NK-92 (cell line): ENCODE measurements around the gene NUP62.

Source experiments
- DNase-seq: peaks from one replicate; lab custom pipeline; 2025; ENCODE audit not compliant: unreplicated experiment; lab: John Stamatoyannopoulos, UW

Gene NUP62

DNA sequence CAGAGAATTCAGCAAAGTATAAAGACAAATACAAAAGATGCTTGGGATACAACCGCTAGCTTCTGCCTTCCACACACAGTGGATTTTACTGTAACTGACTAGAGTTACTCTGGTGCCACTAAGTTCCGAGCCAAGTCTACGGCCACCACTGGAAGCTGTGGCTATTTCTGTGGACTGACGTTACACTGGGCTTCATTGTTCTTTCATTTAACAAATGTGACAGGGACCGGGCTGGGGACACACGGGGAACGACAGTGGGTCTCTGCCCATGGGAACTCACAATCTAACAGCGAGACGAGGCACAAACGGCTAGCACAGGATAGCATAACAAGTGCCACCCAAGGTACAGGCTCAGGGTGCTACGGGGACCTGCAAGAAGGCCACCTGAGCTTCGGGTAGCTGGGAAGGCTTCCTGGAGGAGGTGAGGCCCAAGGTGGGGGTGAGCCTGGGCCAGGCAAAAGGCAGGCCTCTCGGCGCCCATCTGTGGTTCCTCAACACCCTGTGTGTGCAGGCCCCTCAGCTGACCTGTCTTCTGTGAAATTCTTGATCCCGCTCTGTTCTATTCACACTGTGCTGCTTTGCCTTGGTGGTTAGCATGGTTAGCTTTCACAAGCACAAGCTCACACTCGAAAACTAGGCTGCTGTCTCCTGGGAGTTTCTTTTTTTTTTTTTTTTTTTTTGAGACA is 22.3 kb downstream of the NUP62 start:
- DNase-seq = no peak

DNA sequence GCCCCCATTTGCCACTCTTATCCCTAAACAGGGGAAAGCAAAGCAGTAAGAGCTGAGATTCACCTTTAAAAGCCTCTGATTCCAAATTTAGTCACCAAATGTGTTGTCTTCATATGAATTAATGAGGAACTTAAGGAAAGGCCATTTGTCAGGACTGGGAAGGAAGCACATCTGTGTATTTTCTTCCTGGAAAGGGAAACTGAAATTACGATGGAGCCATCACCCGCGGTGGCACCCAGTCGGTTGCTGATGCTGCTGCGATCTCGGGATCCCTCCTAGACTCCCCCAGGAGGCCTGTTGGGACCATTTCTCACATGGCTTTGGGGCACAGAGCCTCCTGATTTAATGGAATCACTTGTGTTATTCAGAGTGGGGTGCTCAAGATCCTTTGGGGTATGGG is 25.2 kb downstream of the NUP62 start:
- no peak for DNase-seq

DNA sequence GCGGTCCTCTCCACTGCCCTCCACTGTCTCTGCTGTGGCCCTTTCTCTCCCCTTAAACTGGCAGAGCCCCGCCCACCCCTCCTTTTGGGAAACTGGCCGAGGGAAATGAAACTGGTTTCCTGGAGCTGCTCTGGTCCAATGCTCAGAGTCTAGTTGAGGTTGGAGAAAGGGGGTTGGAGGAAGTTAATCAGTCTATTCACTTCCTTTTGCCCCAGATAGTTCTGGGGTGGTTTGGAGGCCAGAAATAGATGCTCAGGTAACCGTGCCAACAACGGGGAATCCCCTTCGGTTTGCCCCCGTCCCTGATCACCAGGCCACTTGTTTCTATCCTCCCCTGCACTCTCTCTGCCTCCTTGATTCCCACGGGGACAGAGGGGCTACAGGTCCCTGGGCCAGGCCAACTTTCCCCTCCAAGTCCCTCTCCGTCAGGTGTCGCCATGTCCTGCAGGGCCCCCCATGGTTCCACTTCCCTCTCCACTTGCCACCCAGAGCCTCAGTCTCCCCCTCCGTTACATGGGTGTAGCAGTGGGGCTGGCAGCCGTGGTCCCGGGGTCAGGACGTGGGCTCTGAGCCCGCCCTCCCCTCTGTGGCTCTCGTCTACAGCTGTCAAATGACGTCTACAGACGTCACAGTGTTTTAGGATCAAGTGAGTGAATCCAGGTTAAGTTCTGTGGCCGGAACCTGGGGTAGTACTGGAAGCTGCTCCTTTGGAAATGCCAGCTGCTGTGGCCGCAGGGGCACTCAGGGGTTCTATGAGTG is 32.3 kb downstream of the NUP62 start, which contains the start of gene IL4I1:
IL4I1 (minus strand) TSS at position 25 of the 759 bp plus-strand sequence. CDS start 727 bp downstream, outside the sequence.
- DNase-seq = no peak

DNA sequence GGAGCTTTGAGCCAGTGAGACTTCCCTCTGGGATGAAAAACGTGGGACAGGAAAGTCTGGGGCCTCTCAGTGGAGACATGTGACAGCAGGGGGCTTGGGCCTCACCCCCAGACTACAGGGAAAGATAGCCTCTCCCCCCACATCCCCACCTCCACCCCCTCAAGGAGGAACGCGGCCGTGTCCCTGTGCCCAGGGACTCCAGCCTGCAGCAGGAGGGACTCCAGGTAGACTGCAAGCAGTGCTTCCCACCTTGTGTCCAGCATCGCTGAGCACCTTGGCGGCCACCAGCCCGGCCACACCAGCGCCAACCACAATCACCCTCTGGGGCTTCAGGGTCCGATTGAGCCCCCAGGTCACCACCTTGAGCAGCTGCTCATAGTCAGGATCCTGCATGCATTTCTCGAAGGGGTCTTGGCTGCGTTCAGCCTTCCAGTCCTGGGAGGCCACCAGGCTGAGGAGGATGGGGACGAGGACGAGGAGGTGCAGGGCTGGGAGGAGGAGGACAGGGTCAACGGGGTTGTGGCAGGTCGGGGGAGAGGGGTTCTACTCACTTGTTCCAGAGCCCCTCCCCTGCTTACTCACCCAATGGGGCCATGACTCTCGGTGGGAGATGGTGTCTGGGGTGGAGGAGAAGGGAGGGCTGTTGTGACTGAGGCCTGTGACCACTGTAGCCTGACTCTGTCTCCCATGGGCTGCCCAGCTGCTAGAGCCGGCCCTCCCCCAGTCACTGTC is 33.6 kb downstream of the NUP62 start:
- no peak for DNase-seq

DNA sequence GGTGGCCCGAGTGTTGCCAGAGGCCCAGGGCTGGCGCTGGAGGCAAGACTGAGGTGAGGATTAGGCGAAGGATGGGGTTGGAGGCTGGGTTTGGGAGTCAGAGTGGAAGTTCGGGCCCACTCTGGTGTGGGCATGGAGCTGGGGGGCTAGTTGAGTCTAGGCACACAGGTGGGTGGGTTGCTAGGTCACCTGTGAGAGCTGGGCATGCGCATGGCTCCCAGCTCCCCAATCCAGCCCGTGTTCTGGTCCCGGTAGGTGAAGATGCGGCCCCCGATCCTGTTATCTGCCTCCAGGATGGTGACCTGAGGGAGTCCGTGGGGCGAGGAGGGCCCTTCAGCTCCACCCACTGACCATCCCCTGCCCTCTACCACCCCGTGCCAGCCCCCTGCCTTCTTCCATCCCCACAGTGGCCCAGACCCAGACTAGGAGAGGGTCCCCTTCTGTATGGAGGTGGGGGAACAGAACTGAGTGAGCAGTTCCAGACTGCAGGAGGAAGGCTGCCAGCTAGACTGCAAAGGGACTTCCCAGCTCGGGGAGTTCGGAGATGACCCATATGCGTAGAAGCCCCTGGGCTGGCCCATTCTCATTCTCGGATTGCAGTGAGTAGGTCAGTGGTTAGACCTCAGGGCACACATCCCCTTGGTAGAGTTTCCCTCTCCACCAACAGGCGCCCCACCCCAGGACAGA is 34.3 kb downstream of the NUP62 start:
- no peak for DNase-seq

DNA sequence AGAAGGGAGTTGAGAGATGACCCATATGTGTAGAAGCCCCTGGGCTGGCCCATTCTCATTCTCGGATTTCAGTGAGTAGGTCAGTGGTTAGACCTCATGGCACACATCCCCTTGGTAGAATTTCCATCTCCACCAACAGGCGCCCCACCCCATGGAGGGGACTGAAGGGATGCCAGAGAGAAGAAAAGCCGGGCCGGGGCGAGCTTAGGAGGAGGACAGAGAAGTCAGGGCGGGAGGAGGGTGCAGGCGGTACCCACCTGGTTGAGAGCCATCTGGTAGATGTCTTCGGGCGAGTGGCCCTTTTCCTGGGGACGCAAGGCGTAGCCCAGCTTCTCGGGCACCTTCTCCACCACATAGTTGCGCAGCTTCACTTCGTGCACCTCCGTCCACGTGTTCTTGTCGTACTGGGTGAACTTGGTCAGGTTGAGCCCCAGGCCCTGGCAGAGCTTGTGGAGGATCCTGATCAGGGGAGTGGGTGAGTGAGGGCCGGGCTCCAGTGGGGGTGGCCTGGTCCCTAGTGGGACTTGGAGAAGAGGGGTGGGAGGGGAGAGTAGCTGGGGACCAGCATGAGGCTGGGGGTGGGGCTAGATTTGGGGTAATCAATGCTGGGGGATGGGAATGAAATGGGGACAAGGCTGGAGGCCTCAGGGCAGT is 35.2 kb downstream of the NUP62 start:
- DNase-seq = no peak

DNA sequence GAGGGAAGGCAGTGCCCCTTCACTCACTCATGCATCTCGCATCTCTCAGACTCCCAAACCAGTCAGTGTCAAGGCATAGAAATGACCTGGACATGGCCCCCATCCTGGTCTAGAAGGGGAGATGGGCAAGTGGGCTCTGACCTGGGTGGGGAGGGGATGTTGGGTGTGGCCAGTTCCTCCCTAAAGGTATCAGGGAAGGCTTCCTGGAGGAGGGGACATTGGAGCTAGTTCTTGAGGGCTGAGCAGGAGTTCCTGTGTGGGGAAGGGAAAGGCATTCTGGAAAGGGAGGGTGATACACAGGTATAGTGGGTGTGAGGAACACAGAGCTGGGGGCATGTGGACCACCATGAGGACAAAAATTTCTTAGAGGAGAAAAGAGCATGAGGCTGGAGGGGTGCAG is 36.6 kb downstream of the NUP62 start:
- DNase-seq = no peak

DNA sequence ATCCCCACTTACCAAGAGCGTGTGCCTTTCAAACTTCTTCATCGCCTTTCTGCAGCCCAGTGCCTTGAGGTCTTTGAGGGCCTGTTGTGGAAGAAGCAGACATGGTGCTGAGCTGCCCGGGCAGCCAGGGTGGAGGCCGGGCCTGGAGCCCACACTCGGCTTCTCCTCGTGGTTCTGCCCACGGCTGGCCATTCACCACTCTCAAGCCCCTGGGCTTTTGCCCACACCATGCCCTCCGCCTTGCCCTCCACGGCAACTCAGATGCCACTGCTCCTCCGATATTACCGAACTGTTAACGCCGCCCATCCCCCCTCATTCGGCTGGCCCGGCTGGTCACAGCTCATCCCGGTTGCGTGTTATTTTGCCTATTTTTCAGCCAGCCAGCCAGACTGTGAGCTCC is 37.9 kb downstream of the NUP62 start:
- no peak for DNase-seq

DNA sequence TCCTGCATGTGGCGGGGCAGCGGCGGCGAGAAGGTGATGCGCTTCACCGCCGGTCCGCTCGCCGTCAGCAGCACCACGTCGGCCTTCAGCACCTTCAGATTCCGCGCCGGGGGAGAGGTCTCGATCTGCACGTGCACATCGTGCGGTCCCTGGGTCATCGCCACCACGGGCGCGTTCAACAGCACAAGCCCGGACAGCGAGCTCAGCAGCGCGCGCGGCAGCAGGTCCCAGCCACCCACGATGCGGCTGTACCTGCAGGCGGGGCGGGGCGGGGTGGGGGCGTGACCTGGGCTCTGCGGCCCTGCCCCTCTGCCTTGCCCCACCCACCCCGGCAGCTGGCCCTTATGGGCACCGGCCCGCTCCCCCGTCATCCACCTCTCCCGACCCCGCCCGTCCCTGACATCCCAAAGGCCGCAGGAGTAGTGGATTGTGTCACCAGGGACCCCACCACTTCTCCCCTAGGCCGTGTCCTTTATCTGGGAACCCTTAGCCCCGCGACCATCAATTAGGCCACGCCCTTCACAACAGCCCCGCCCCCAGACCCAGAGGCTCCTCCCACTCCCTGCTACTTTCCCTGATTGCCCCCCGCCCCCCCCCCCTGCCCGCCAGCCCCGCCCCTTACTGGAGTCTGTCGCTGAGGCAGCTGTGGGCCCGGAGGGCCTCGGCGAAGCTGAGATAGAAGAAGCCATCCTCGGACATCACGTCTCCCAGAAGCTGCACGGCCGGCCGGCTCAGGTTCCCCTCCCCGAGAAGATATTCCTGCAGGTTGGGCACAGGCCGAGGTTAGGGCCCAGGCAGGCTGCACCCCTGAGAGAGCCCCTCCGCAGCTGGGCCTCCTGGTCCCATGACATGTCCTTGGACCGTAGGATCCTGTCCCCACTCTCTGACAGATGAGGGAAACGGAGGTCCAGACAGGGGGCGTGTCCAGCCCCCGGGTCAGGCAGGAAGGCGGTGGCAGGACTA is 38.7 kb downstream of the NUP62 start:
- DNase-seq = no peak

DNA sequence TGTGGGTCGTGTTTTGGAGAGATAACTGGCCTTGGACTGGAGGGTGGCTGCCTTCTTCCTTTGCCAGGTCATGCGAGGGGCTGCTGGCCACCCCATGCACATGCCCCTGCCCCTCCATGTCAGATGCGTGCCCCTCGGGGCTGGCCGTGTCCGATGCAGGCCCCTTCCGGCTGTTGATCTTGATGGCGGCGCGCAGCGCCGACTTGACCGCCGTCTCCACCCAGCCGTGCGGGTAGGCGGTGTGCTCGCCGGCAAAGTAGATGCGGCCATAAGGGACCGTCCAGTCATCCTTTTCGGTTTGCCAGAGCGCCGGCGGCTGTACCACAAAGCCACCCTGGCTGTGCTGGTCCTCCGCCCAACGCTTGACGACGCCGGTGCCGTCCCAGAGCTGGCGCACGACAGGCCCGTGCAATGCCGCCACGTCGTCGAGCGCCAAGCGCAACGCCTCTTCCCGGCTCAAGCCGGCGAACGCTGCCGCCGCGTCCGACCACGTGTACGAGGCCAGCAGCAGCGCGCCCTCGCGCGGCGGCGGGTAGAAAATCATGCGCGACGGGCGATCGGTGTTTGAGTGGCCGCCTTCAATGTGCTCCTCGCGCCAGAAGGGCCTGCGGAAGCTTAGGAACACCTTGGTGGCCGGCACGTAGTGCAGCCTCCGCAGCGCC is 39.5 kb downstream of the NUP62 start:
- no peak for DNase-seq

DNA sequence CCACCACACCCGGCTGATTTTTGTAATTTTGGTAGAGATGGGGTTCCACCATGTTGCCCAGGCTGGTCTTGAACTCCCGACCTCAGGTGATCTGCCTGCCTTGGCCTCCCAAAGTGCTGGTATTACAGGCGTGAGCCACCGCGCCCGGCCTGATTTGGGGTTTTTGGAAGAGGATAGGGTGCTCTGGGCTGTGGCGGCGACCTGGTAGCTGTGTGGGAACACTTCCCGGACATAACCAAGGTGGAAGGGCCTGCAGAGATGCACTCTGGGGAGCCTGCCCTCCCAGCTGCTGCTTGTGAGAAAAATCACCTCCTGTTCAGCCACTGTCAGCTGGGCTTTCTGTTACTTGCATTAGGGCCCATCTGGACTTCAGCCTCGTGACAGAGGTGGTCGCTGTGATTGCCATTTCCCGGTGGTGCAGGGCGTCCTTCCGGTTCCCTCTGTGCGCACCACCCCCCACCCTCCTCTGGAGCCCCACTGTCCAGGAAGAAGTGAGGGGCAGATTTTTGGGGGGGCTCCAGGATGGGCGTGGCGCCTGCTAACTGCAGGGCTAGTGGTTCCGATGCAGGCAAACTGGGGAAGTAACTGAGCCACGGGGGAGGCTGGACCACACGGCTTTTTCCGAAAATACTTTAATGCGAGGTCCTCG is 40.1 kb downstream of the NUP62 start:
- DNase-seq = no peak

DNA sequence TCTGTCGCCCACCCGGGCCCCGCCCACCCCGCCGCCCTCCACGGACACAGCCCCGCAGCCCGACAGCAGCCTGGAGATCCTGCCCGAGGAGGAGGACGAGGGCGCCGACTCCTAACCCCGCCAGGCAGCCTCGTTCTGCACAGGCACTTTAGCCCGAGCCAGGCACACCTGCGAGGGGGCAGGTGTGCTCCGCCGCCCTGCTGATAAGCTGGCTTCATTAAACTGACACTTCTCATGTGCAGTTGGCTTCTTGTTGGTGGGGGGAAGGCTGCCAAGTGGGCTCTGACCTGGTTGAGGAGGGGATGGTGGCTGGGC is 40.8 kb downstream of the NUP62 start:
- no peak for DNase-seq

DNA sequence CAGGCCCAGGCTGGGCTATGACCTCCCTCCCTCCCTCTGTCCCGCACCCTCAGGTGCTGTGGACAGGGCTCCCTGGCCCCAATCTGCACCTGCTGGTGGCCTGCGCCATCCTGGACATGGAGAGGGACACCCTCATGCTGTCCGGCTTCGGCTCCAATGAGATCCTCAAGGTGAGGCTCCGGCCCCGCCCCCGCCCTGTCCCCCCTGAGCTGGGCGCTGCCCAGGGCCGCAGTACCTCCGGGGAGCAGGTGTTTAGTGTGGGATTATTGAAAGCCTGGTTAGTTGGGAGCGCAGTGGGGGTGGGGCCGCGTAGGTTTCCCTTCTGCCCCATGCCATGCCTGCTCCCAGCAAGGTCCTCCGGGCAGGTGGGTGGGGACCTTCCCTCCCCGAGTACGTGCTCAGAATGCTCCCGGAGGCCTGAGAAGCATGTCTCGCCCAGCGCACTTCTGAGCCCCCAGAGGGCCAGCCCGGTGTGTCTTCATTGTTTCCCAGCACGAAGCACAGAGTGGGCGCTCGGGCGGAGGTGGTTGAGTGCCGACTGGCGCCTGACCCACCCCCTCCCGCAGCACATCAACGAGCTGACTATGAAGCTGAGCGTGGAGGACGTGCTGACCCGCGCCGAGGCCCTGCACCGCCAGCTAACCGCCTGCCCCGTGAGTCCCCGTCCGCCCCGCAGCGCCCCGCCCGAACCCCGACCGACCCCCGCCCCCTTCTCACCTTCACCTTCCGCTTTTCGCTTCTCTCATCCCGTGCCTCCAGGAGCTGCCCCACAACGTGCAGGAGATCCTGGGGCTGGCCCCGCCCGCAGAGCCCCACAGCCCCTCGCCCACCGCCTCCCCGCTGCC is 41.4 kb downstream of the NUP62 start:
- DNase-seq = no peak

DNA sequence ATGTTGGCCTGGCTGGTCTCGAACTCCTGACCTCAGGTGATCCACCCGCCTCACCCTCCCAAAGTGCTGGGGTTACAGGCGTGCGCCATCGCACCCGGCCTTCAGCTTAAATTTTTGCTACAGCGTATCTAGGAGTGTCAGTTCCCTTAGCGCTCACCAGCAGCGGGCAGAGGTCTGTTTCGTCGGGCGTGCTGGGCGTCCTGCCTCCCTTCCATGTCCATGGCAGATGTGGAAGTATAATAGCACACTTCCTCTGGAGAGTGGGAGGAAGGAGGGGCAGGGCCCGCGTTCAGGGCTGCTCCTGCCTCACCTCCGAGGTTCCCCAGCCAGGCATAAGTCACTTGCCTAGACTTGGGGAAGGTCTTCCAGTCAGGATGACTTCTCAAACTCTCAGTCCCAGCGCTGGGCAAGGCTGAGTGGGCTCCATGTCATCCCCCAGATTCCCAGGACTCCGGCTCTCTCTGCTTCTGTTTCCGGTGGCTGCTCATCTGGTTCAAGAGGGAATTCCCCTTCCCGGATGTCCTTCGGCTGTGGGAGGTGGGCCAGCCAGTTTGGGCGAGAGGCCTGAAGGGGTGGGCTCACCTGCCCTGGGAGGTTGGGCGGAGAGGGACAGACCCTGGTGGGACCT is 42.2 kb downstream of the NUP62 start:
- DNase-seq = no peak

DNA sequence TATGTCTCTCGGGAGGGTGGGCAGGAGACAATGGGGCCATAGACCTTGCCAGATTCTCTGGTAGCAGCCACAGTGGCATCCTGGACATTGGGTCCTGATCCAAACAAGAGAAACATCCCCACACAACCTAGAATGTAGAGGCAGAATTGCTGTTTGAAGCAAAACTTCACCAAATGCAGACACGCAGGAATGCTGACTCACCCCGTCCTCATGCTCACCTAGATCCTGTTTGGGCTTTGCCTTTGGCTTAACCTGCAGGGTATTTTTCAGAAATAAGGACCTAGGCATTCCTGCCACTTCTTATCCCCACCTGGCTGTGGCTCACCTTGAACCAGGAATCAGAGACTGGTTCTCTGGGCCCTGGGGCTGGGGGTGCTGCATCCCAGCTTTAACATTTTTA is 44.5 kb downstream of the NUP62 start:
- DNase-seq = no peak

DNA sequence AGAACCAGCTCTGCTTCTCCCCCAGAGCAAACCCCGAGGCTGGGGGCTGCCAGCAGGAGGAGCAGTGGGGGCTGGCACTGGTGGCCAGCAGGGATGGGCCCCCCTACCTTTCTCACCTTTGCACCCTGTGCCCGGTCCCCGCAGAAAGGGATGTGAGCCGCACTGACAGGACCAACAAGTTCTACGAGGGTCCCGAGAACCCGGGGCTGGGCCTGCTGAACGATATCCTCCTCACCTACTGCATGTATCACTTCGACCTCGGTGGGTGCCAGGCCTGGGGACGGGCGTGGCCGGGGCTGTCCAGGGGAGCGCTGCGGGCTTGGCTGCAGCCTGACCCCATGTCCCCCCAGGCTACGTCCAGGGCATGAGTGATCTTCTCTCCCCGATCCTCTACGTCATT is 45.2 kb downstream of the NUP62 start:
- DNase-seq = no peak

DNA sequence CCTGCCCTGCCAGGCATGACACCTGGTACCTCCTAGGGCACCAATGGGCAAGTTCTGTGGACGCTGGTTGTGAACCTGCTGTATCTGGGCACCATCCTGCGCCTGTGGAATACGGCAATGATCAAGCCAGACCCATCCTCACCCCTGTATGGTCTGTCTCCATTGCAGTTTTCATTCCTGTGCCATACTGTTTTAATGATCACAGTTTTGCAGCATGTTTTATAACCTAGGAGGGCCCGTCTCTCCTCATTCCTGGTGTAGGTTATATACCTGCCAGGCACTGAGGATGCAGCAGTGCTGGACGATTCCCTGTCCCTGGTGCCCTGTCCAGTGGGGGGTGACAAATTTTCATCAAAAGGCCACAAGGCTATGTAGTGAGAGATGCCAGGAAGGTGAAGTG is 46.2 kb downstream of the NUP62 start:
- no peak for DNase-seq

DNA sequence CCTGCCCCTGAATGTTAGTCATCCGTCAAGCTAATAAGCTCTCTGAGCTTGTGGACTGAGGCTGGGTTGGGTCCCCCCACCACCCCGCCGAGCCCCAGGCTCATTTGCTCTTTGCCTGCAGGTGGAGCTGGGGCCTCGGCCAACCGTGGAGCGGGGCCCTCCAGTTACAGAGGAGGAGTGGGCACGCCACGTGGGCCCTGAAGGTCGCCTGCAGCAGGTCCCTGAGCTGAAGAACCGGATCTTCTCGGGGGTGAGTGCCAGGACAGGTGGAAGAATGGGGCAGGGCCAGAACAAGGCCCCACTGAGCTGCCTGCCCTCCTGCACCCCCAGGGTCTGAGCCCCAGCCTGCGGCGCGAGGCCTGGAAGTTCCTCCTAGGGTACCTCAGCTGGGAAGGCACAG is 46.7 kb downstream of the NUP62 start:
- DNase-seq = no peak
